ENCODE measurements around the gene EPB41L5.

DNA sequence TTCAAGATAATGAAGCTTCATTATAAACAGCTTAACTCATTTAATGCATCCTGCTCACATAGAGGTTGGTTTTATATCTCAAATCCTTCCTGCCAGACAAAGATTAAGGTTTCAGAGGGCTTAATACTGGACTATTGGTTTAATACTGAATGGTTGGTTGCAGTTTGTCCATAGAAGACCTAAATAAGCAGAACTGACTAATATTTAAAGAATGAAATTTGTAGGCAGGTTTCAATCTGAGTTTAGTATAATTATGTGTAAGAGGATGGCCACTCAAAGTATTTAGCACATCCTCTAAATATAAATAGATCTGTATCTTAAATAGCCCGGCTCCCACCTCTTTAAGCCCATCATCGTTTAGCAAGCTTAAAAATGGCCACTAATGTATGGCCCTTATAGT lies 92.5 kb downstream of the EPB41L5 start:
- TF ChIP-seq GATA2 (IDR thresholded peaks at IDR 0.05; ENCODE audit: low read depth, low read length) (no peak), GATA3 (IDR thresholded peaks at IDR 0.05; ENCODE audit: low read depth, low read length) (no peak)

All from SH-SY5Y (cell line).